ENCODE measurements around the gene ADA.
"Not testable (repeated sequence)": the region's sequence is repeated elsewhere in the genome, so short reads cannot be mapped to it uniquely, and the experiment has no call there.

The ADA gene

DNA sequence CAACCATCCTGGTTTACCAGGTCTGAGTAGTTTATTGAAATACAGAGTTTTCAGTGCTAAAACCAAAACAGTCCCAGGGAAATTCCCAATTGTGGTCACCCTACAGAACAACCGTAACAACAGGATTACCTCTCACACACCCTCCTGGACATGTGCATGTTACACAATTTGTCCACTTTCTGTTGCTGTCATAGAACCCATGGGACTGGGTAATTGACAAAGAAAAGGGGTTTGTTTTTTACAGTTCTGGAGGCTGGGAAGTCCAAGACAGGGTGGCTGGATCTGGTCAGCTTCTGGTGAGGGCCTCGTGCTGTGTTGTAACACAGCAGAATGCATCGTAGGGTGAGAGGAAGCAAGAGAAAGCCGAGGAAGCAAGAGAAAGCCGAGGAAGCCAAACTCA lies 9.1 kb upstream of the ADA start:
- no peak overlapping the region for H3K4me3 ChIP-seq (ENCODE audit: control insufficient read depth, low read depth, low read length)
- DNase-seq (ENCODE audit: low read depth): no peak
- TF ChIP-seq, protein P1, sequence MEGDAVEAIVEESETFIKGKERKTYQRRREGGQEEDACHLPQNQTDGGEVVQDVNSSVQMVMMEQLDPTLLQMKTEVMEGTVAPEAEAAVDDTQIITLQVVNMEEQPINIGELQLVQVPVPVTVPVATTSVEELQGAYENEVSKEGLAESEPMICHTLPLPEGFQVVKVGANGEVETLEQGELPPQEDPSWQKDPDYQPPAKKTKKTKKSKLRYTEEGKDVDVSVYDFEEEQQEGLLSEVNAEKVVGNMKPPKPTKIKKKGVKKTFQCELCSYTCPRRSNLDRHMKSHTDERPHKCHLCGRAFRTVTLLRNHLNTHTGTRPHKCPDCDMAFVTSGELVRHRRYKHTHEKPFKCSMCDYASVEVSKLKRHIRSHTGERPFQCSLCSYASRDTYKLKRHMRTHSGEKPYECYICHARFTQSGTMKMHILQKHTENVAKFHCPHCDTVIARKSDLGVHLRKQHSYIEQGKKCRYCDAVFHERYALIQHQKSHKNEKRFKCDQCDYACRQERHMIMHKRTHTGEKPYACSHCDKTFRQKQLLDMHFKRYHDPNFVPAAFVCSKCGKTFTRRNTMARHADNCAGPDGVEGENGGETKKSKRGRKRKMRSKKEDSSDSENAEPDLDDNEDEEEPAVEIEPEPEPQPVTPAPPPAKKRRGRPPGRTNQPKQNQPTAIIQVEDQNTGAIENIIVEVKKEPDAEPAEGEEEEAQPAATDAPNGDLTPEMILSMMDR (IDR thresholded peaks at IDR 0.05; ENCODE audit: control insufficient read depth, insufficient read depth, low read depth, low read length, missing control alignments): no peak

DNA sequence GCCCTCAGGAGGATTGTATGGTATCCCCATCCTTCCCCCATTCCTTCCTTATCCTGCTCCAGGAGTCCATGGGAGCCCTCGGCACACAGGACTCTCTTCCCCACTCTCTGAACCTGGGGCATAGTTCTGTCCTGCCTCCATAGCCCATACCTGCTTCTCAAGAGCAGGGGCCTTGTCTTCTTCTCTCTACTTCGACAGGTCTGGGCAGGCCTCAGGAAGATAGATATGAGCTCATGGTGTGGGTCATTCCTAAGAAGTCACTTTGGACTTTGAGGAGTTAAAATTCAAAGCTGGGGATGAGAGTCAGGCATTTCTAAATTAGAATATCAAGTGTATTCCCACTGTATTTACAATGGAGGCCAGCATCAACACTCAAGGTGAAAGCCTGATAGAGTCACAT lies 8.4 kb upstream of the ADA start:
- TF ChIP-seq, protein P1 (IDR thresholded peaks at IDR 0.05; ENCODE audit: control insufficient read depth, insufficient read depth, low read depth, low read length, missing control alignments): no peak
- no peak for DNase-seq (ENCODE audit: low read depth)
- no peak overlapping the region for H3K4me3 ChIP-seq (ENCODE audit: control insufficient read depth, low read depth, low read length)

DNA sequence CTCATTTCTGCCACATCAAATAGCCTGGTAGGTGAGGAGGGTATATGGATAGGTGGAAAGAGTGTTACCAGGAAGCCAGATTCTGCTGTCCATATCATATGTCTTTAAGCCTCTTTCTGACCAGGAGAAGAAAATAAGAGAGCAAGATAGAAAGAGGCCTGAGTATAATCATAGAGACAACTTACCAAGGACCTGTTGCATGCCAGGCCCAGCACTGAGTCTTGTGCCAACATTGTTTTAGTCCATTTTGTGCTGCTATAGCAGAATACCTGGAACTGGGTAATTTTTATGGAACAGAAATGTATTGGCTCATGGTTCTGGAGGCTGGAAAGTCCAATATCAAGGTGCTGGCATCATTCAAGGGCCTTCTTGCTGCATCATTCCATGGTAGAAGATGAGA lies 7.3 kb upstream of the ADA start:
- DNase-seq (ENCODE audit: low read depth): no peak
- TF ChIP-seq, protein P1 (IDR thresholded peaks at IDR 0.05; ENCODE audit: control insufficient read depth, insufficient read depth, low read depth, low read length, missing control alignments): no peak
- H3K4me3 ChIP-seq (ENCODE audit: control insufficient read depth, low read depth, low read length): no peak overlapping the region

DNA sequence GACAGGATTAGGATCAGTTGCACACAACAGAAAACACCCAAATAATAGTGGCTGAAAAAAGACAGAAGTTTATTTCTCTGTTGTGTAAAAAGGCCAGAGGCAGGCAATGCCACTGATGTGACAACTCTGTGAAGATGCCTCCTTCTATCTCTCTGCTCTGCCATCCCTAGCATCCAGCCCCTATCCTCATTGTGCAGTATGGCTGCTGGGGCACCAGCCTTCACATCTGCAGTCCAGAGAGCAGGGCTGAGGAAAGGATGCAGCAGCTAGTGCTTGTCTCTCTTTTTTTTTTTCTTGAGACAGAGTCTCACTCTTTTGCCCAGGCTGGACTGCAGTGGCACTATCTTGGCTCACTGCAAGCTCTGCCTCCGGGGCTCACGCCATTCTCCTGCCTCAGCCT lies 6.4 kb upstream of the ADA start:
- TF ChIP-seq, protein P1 (IDR thresholded peaks at IDR 0.05; ENCODE audit: control insufficient read depth, insufficient read depth, low read depth, low read length, missing control alignments): no peak
- no peak overlapping the region for H3K4me3 ChIP-seq (ENCODE audit: control insufficient read depth, low read depth, low read length)
- no peak for DNase-seq (ENCODE audit: low read depth)

DNA sequence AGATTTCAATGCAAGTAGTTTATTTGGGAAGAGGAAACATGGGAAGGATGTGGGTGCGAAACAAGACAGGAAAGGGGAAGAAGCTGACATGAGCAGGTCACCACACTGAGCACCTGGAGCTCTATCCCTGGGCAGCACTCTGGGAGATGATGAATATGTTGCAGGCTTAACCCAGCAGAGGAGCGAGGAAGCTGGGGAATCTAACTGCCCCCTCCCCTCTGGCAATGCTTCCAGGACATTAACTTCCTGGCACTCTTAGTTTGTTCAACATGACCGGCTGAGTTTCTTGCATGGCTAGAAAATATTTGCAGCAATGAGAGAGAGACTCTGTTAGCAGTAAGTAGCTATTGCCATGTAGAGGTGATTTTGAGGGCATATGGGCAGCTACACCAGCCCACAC lies 4.9 kb upstream of the ADA start:
- TF ChIP-seq, protein P1 (IDR thresholded peaks at IDR 0.05; ENCODE audit: control insufficient read depth, insufficient read depth, low read depth, low read length, missing control alignments): no peak

DNA sequence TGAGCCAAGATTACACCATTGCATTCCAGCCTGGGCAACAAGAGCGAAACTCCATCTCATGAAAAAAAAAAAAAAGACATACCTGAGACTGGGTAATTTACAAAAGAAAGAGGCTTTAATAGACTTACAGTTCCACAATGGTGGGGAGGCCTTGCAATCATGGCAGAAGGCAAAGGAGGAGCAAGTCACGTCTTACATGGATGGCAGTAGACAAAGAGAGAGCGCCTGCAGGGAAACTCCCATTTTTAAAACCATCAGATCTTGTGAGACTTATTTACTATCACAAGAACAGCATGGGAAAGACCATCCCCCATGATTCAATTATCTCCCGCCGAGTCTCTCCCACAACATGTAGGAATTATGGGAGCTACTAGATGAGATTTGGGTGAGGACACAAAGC lies 2.7 kb upstream of the ADA start:
- DNase-seq (ENCODE audit: low read depth); H3K4me3 ChIP-seq (ENCODE audit: control insufficient read depth, low read depth, low read length): not testable (repeated sequence)

More for the DNA sequence above, 4.9 kb upstream of the ADA start:
- no peak for DNase-seq (ENCODE audit: low read depth)
- no peak overlapping the region for H3K4me3 ChIP-seq (ENCODE audit: control insufficient read depth, low read depth, low read length)

DNA sequence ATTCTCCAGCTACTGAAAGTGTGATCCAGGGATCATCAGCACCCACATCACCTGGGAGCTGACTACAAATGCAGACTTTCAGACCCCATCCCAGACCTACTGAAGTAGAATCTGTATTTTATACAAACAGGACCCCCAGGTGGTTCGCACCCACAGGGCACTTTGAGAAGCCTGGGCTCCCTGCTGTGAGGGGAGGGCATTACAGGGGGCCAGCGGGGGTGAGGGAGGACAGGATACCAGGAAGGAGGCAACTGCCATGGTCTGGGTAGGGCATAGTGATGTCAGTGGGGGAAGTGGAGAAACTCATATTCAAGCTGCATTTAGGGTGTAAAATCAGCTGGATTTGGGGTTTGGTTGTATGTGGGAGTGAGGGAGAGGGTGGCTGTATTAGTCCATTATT lies 2.0 kb upstream of the ADA start:
- TF ChIP-seq, protein P1 (IDR thresholded peaks at IDR 0.05; ENCODE audit: control insufficient read depth, insufficient read depth, low read depth, low read length, missing control alignments): no peak
- DNase-seq (ENCODE audit: low read depth): no peak
- no peak overlapping the region for H3K4me3 ChIP-seq (ENCODE audit: control insufficient read depth, low read depth, low read length)

Measured in AG09309 (cell line).